Stimulated activated naive CD8-positive, alpha-beta T cell treated with anti-CD3 and anti-CD28 coated beads, Interleukin-15, amount 100 ng/mL, for 72 hours (primary cell): ENCODE data around the gene MAEL.
A peak's percentile ranks its signal among the peaks of the same experiment; 100 is the strongest.

ENCODE experiments used
- ATAC-seq: fragments of 150-1000 bp; cut with Tn5 transposase; 2 replicates; pipeline ENCODE4 v1.10.0; 2021; ENCODE audit warnings: mild to moderate bottlenecking, moderate library complexity
- DNase-seq, 2 donors: peaks; one replicate each; pipeline ENCODE4 v3.0.0; 2021 to 2022
- H3K27ac Mint-ChIP-seq, 2 donors: one replicate each; pipeline ENCODE4 v1.8.0; 2022; ENCODE audit warnings: mild to moderate bottlenecking in 2 of 2, mixed read lengths in 2 of 2, moderate library complexity in 2 of 2
- H3K27me3 Mint-ChIP-seq: one replicate; pipeline ENCODE4 v1.8.0; 2022; ENCODE audit warnings: mixed read lengths
- H3K4me1 Mint-ChIP-seq: one replicate; pipeline ENCODE4 v1.8.0; 2022; ENCODE audit warnings: mild to moderate bottlenecking, mixed read lengths
- H3K4me3 Mint-ChIP-seq, 2 donors: one replicate each; pipeline ENCODE4 v1.8.0; 2022; ENCODE audit warnings: mild to moderate bottlenecking in 2 of 2, mixed read lengths in 2 of 2, moderate library complexity in 1 of 2
- H3K9me3 Mint-ChIP-seq, 2 donors: one replicate each; pipeline ENCODE4 v1.8.0; 2022; ENCODE audit warnings: mixed read lengths in 2 of 2

MAEL gene

DNA sequence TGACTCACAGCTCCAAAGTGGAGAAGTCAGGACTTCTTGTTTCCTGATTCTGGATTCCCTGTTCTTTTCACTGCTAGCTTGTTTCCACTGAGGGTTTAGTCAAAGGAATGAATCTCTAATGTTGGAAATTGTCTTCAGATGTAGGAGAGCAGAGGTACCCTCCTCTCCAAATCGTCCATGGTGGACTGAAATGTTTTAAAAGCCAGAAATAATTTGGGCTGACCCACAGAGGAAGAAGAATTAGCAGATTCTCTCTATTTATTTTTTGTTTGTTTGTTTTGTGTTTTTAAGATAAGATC lies 70.7 kb downstream of the MAEL start:
- Mint-ChIP-seq H3K27ac (peak overlapping the region in 1 of 2 donors; percentile 19), H3K27me3 (no peaks in the 10 kb centered on the region), H3K9me3 (no peaks in the 10 kb centered on the region), H3K4me1 (peaks cover 12% of the 10 kb centered on the region), H3K4me3 (no peak overlapping the region)
- DNase-seq: no peak
- no peak for ATAC-seq

DNA sequence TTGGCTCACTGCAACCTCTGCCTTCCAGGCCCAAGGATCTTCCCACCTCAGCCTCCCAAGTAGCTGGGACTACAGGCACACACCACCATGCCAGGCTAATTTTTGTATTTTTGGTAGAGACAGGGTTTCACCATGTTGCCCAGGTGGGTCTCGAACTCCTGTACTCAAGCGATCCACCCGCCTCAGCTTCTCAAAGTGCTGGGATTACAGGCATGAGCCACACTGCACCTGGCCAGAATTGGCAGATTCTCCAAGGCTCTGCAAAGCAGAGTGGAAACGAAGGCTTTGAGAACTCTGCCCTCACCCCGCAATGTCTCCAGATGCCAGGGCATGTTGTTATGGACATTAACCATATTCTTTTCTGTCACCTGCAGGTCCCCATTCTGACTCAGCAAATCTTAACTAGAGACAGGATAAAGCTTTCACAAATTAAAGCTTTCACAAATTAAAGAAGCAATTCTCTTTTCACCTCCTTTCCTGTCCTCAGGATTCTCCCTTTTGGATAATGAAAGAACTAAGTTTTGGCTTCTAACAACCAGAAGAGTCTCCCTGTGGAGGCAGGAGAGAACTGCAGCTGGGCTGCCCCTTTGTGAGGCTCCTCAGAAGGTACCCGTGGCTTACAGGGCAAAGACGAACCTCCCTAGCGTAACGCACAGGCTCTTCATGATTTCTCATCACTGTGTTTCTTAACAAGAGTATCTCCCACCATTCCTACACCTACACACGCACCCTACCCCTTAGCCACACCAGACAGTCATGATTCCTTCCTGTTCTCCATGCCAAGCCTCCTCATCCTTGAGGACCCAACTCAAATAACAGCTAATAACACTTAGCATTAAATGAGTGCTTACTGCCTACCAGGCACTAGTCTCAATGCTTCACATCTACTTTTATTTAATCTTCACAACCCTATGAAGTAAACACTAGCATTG lies 71.3 kb downstream of the MAEL start:
- H3K27ac Mint-ChIP-seq: no peak overlapping the region
- DNase-seq: no peak
- no peaks in the 10 kb centered on the region for H3K9me3 Mint-ChIP-seq
- no peak for ATAC-seq
- no peak overlapping the region for H3K4me3 Mint-ChIP-seq
- H3K27me3 Mint-ChIP-seq: no peaks in the 10 kb centered on the region
- peaks cover 12% of the 10 kb centered on the region for H3K4me1 Mint-ChIP-seq

DNA sequence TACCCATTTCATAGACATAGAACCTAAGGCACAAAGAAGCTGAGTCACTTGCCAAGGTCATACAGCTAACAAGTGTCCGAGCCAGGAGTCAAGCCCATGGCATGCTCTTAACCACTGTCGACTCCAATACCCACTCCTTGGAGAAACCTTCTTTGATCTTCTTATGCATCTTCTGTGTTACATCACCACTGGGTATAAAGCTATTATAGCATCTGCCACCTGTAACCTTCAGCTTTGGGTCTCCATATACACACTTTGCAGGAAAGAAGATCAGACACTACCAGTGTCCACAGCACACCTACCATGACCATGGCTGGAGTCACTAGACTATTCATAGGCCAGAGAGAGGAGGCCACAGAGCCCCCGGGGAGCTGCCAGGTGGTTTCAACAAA lies 72.0 kb downstream of the MAEL start:
- Mint-ChIP-seq H3K27ac (no peak overlapping the region), H3K9me3 (no peaks in the 10 kb centered on the region), H3K4me1 (peaks cover 12% of the 10 kb centered on the region), H3K27me3 (no peaks in the 10 kb centered on the region), H3K4me3 (no peak overlapping the region)
- DNase-seq: no peak
- no peak for ATAC-seq

DNA sequence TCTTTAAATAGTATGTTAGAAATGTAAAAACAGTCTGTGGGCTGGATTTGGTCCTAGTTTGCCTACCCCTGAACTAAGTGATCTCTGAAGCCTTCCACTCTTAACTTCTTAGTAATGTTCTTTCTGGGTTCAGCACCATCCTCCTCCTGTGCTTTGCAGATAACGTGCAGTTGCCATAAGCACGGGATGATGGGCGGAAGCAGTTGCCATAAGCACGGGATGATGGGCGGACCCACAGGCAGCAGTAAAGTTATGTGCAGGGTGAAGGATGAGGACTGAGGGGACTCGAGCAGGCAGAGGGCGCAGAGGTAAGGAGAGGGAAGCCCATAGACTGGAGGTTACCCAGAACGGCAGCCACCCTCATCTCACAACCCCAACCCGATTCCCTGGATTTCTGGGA lies 75.5 kb downstream of the MAEL start:
- Mint-ChIP-seq H3K27ac (no peak overlapping the region), H3K4me1 (peaks cover under 1% of the 10 kb centered on the region), H3K27me3 (no peaks in the 10 kb centered on the region), H3K9me3 (no peaks in the 10 kb centered on the region), H3K4me3 (no peak overlapping the region)
- ATAC-seq (no peak), DNase-seq (no peak)

DNA sequence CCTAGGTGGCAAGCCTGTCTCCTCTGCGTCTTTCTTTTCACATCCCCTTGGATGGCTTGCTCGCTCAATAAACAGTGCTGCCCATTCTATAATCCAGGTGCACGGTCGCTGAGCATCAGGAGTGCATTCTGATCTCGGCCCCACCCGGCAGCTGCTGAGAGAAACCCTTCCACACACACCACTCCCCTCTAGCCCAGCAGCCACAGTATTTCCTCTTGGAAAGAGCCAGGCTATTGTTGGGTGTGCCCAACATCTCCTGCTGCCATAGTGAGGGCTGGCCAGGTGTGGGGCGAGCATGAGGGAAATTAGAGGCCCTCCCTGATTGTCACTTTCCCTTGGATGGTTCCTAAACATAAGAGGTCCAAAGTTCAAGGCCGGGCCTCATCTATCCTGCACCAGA lies 76.4 kb downstream of the MAEL start:
- no peak overlapping the region for H3K4me3 Mint-ChIP-seq
- no peak overlapping the region for H3K27ac Mint-ChIP-seq
- H3K27me3 Mint-ChIP-seq: no peaks in the 10 kb centered on the region
- no peaks in the 10 kb centered on the region for H3K9me3 Mint-ChIP-seq
- no peaks in the 10 kb centered on the region for H3K4me1 Mint-ChIP-seq
- no peak for DNase-seq
- ATAC-seq: no peak

DNA sequence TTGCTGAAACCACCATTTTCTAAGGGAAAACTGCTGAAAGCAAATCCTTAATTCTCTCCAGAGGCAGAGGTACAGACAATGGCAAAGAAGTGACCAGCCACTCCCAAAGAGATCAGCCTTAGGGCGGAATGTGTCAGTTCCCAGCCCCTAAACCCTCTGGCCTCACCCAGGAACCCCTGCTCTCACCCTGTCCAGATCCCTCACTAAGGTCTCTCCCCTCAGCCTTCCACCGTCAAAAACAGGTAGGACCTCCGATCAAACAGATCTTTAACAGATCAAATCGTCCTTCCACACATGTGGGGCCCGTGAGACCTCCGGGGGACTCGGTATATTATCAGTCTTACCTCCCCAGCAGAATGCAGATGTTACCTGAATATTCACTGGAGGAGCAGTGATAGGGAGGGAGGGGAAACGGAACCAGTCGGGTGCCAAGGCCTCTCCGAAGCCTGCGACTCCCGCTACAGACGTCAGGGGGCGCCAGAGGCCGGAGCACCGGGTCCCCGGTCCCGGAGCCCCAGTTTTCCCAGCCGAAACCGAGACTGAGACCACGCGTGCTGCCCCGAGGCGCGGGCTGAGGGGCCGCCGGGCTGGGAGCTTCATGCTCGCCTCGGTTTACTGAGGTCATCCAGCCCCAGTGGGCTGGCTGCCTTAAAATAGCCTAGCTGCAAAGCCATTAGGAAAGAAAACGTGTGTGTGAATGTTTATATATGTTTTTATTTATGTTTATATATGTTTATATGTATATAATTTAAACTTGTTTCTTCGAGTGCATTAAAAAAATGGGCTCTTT lies 77.4 kb downstream of the MAEL start:
- ATAC-seq: peak; percentile 85
- Mint-ChIP-seq H3K27me3 (no peaks in the 10 kb centered on the region), H3K27ac (peak overlapping the region in 1 of 2 donors; percentile 58), H3K4me1 (no peaks in the 10 kb centered on the region), H3K9me3 (no peaks in the 10 kb centered on the region), H3K4me3 (peak overlapping the region; percentile 47 to 49)
- peak; percentile 70 to 78 for DNase-seq

DNA sequence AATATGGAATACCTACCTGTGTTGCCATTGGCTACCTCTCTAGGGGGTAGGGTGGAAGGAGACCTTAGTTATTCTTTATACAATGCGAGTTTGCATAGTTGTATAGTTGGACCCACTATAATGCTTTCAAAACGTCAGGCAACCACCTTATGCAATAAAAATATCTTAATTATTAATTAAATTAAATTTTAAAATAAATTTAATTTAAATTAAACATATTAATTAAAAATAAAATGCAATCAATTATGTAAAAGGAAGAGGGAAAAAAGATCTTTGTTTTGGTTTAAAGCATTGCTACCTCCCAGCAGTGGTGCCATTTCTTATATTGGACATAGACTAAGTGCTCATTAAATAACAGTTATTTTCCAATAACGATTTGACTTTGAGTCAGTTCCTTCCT lies 78.8 kb downstream of the MAEL start:
- Mint-ChIP-seq H3K27ac (no peak overlapping the region), H3K4me3 (no peak overlapping the region), H3K9me3 (no peaks in the 10 kb centered on the region), H3K4me1 (no peaks in the 10 kb centered on the region), H3K27me3 (no peaks in the 10 kb centered on the region)
- DNase-seq (no peak), ATAC-seq (no peak)

DNA sequence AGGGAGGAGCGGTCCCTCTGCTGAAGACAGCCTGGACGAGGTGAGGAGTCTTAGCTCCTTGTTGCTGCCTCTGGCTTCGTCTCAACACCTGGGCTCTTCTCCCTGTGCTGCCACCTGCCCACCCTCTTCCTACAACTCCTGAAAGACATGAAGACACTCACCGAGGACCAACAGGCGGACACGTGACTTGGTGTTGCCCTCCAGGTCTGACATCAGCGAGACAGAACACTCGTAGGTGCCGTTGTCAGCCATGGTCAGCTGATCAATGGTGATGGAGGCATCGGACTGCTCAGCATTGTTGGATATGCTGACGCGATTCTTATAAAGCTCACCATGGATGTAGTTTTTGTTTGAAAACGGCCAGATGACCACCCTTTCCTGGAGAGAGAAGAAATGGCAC lies 79.7 kb downstream of the MAEL start:
- DNase-seq (no peak), ATAC-seq (no peak)
- H3K27me3 Mint-ChIP-seq: no peaks in the 10 kb centered on the region
- no peak overlapping the region for H3K27ac Mint-ChIP-seq
- no peak overlapping the region for H3K4me3 Mint-ChIP-seq
- no peaks in the 10 kb centered on the region for H3K9me3 Mint-ChIP-seq
- no peaks in the 10 kb centered on the region for H3K4me1 Mint-ChIP-seq

DNA sequence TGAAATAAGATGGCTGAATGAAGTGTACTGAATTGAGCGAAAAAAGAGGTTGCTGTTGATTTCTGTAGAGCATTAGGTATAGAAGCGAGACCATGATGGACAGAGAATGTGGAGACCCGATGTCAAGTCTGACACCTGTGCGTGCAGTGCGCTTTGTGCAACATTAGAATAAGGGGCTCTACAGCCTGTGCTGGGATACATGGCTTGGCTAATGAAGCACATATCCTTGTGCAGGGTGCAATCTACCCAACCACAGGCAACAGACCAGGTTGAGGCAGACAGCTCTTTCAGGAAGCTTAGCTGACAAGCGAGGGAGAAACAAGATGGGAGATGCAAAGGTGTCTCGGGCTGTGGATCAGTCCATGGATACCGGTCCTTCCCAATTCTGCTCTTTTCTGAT lies 82.2 kb downstream of the MAEL start:
- no peaks in the 10 kb centered on the region for H3K9me3 Mint-ChIP-seq
- H3K27ac Mint-ChIP-seq: peak overlapping the region in 1 of 2 donors; percentile 20
- H3K4me1 Mint-ChIP-seq: peaks cover 18% of the 10 kb centered on the region
- no peak overlapping the region for H3K4me3 Mint-ChIP-seq
- DNase-seq: no peak
- no peaks in the 10 kb centered on the region for H3K27me3 Mint-ChIP-seq
- ATAC-seq: no peak
